Keratinocyte (primary cell): ENCODE measurements around the gene ASB8.

Experiments
- CTCF ChIP-seq, 3 experiments: IDR thresholded peaks in 1 of 3; conservative IDR thresholded peaks in 1 of 3; optimal IDR thresholded peaks in 1 of 3; 2 replicates in 2 of 3; 3 replicates in 1 of 3; pipeline versions ENCODE3 to v1.5.1; 2011; ENCODE audit warnings: low read length in 3 of 3, mild to moderate bottlenecking in 3 of 3, moderate library complexity in 2 of 3, control low read depth in 1 of 3, inconsistent platforms in 1 of 3; ENCODE audit not compliant: insufficient read depth in 2 of 3; ENCODE audit errors: extremely low read depth in 1 of 3
- EZH2 ChIP-seq: IDR thresholded peaks from one replicate; pipeline ENCODE4 v1.6.1; 2012; ENCODE audit warnings: inconsistent platforms, mild to moderate bottlenecking, low read length, moderate library complexity

- TF ChIP-seq CTCF (optimal IDR thresholded peaks at IDR 0.05 in 1 of 3, IDR thresholded peaks at IDR 0.05 in 1 of 3, conservative IDR thresholded peaks at IDR 0.05 in 1 of 3; ENCODE audit: extremely low read depth in 1 of 3, insufficient read depth in 2 of 3, low read length in 3 of 3) = no peak
- no peak for TF ChIP-seq EZH2
Measured at GRCh38 chr12:48201091-48201490, 43.8 kb upstream of the ASB8 start.
